ENCODE results near the gene SLC4A4.

Gene SLC4A4

GRCh38 chr4:71417150-71417549 lies 78.3 kb downstream of the SLC4A4 start:
- DNase-seq, result no peak

- no peak for DNase-seq
These were observed 87.7 kb downstream of the SLC4A4 start for GRCh38 chr4:71426381-71427042.

- DNase-seq, result no peak
These were observed 90.3 kb downstream of the SLC4A4 start for GRCh38 chr4:71429106-71429505.

GRCh38 chr4:71429962-71430361 lies 91.1 kb downstream of the SLC4A4 start:
- no peak for DNase-seq

GRCh38 chr4:71430609-71431008 lies 91.8 kb downstream of the SLC4A4 start:
- DNase-seq, result no peak

- no peak for DNase-seq
These were observed 101.8 kb downstream of the SLC4A4 start for GRCh38 chr4:71440612-71441011.

GRCh38 chr4:71441186-71442169 lies 102.7 kb downstream of the SLC4A4 start:
- DNase-seq, result no peak

GRCh38 chr4:71442336-71442735 lies 103.5 kb downstream of the SLC4A4 start:
- DNase-seq, result no peak

- DNase-seq, result no peak
These were observed 105.6 kb downstream of the SLC4A4 start for GRCh38 chr4:71444395-71444794.

- no peak for DNase-seq
These were observed 107.0 kb downstream of the SLC4A4 start for GRCh38 chr4:71445811-71446210.

- no peak for DNase-seq
These were observed 107.8 kb downstream of the SLC4A4 start for GRCh38 chr4:71446479-71447081.

- no peak for DNase-seq
These were observed 110.2 kb downstream of the SLC4A4 start for GRCh38 chr4:71449040-71449439.

- DNase-seq, result no peak
These were observed 111.1 kb downstream of the SLC4A4 start for GRCh38 chr4:71449878-71450277.

GRCh38 chr4:71453531-71453930 lies 114.7 kb downstream of the SLC4A4 start:
- no peak for DNase-seq

GRCh38 chr4:71456841-71457240 lies 118.0 kb downstream of the SLC4A4 start:
- no peak for DNase-seq

- no peak for DNase-seq
These were observed 121.6 kb downstream of the SLC4A4 start for GRCh38 chr4:71460371-71460770.

- DNase-seq, result no peak
These were observed 122.6 kb downstream of the SLC4A4 start for GRCh38 chr4:71461422-71461821.

- no peak for DNase-seq
These were observed 128.0 kb downstream of the SLC4A4 start for GRCh38 chr4:71466775-71467174.

GRCh38 chr4:71468116-71468710 lies 129.4 kb downstream of the SLC4A4 start:
- DNase-seq, result no peak

GRCh38 chr4:71469541-71469940 lies 130.7 kb downstream of the SLC4A4 start:
- DNase-seq, result no peak

- DNase-seq, result no peak
These were observed 131.7 kb downstream of the SLC4A4 start for GRCh38 chr4:71470524-71470923.

- no peak for DNase-seq
These were observed 134.1 kb downstream of the SLC4A4 start for GRCh38 chr4:71472946-71473345.

GRCh38 chr4:71473541-71474240 lies 134.9 kb downstream of the SLC4A4 start:
- no peak for DNase-seq
